ENCODE data around the gene CYP19A1. TPM values are rescaled to one million over a fixed set of nuclear protein-coding genes. Genes with fewer than 3 reads are reported as not detected.
A peak's percentile ranks its signal among the peaks of the same experiment; 100 is the strongest.

The CYP19A1 gene
- total RNA-seq, 1 donor: 3.1 TPM

DNA sequence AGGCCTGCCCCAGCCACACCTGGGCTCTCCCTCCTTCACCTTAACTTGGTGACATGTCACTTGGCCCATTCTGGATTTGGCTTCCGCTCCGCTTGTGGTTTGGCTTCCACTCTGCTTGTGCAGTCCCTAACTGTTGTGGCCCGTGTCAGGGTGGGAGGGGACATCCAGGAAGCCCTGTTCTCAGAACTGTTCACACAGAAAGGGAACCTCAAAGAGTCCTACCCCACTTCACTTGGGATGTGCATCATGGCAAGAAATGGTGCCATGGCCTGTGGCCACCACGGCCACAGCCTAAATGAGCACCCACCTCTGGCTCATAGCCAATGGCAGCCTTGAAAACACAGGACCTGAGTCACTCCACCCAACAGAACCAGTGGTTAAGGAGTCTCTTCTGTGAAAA, 63.4 kb downstream of the CYP19A1 start:
- no peak for DNase-seq (ENCODE audit: low read depth)
- TF ChIP-seq, protein P1, sequence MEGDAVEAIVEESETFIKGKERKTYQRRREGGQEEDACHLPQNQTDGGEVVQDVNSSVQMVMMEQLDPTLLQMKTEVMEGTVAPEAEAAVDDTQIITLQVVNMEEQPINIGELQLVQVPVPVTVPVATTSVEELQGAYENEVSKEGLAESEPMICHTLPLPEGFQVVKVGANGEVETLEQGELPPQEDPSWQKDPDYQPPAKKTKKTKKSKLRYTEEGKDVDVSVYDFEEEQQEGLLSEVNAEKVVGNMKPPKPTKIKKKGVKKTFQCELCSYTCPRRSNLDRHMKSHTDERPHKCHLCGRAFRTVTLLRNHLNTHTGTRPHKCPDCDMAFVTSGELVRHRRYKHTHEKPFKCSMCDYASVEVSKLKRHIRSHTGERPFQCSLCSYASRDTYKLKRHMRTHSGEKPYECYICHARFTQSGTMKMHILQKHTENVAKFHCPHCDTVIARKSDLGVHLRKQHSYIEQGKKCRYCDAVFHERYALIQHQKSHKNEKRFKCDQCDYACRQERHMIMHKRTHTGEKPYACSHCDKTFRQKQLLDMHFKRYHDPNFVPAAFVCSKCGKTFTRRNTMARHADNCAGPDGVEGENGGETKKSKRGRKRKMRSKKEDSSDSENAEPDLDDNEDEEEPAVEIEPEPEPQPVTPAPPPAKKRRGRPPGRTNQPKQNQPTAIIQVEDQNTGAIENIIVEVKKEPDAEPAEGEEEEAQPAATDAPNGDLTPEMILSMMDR (IDR thresholded peaks at IDR 0.05; ENCODE audit: insufficient read depth, low read length): no peak
- H3K4me3 ChIP-seq (ENCODE audit: low read depth, low read length): no peak overlapping the region

DNA sequence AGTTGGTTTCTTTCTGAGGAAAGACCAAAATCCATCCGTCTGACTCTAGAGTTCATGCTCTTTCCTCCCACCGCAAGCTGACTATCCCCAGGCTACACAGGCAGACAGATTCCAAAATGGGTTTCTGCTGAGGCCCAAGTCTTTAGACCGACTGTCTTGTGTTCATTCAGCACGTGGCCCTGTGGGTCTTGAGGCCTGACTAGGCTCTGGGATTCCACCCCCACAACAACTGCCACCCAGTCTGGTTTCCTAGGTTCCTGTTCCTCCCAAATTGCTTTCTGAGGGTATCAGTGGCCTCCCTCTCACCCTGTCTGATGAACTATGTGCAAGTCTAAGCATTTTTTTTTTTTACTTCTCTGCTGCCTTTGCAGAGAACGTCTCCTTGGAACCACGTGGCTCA, 67.7 kb downstream of the CYP19A1 start:
- TF ChIP-seq, protein P1 (IDR thresholded peaks at IDR 0.05; ENCODE audit: insufficient read depth, low read length): no peak
- no peak overlapping the region for H3K4me3 ChIP-seq (ENCODE audit: low read depth, low read length)
- DNase-seq (ENCODE audit: low read depth): no peak

GRCh38 chr15:51269496-51269895, 68.9 kb downstream of the CYP19A1 start:
- DNase-seq (ENCODE audit: low read depth): no peak
- TF ChIP-seq, protein P1 (IDR thresholded peaks at IDR 0.05; ENCODE audit: insufficient read depth, low read length): no peak
- H3K4me3 ChIP-seq (ENCODE audit: low read depth, low read length): no peak overlapping the region

GRCh38 chr15:51267703-51268083, 70.7 kb downstream of the CYP19A1 start:
- TF ChIP-seq, protein P1 (IDR thresholded peaks at IDR 0.05; ENCODE audit: insufficient read depth, low read length): no peak
- no peak for DNase-seq (ENCODE audit: low read depth)
- peak overlapping the region; percentile 64 for H3K4me3 ChIP-seq (ENCODE audit: low read depth, low read length)

GRCh38 chr15:51267051-51267702, 71.2 kb downstream of the CYP19A1 start:
- peak overlapping the region; percentile 64 for H3K4me3 ChIP-seq (ENCODE audit: low read depth, low read length)
- no peak for DNase-seq (ENCODE audit: low read depth)
- TF ChIP-seq, protein P1 (IDR thresholded peaks at IDR 0.05; ENCODE audit: insufficient read depth, low read length): no peak

DNA sequence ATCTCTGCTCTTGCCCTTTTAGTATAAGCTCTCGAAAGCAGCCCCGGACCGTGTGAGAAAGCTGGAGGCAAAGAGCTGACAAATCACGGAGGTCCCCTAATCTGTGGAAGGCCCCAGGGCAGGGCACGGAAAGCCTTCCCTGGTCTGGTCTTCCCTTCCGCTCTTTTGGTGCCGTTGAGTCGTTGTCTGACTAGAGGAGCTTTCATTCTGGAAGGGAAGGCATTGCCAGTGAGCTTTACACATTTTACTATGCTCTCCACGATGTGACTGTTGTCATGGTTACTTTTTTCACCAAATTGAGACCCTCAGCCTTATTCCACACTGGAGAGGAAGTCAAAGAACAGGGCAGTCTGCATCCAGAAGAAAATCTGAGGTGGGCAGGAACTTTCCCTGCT, 71.7 kb downstream of the CYP19A1 start:
- H3K4me3 ChIP-seq (ENCODE audit: low read depth, low read length): peak overlapping the region; percentile 64
- no peak for DNase-seq (ENCODE audit: low read depth)
- TF ChIP-seq, protein P1 (IDR thresholded peaks at IDR 0.05; ENCODE audit: insufficient read depth, low read length): no peak

GRCh38 chr15:51265037-51265555, 73.3 kb downstream of the CYP19A1 start:
- DNase-seq (ENCODE audit: low read depth): no peak
- TF ChIP-seq, protein P1 (IDR thresholded peaks at IDR 0.05; ENCODE audit: insufficient read depth, low read length): no peak
- H3K4me3 ChIP-seq (ENCODE audit: low read depth, low read length): no peak overlapping the region

All from fibroblast of the aortic adventitia (primary cell).